Activated CD8-positive, alpha-beta memory T cell treated with anti-CD3 and anti-CD28 coated beads, Interleukin-2, amount 50 U/mL, for 24 hours (primary cell): ENCODE results near the gene XIRP2.
"Not testable (repeated sequence)": the region's sequence is repeated elsewhere in the genome, so short reads cannot be mapped to it uniquely, and the experiment has no call there.

Source experiments
- DNase-seq: peaks from one replicate; pipeline ENCODE4 v3.0.0-alpha.2; 2020; ENCODE audit errors: extremely low read depth

The XIRP2 gene

GRCh38 chr2:167196461-167197252 lies 308.4 kb downstream of the XIRP2 start:
- no peak for DNase-seq

- DNase-seq, result no peak
These were observed 309.7 kb downstream of the XIRP2 start for GRCh38 chr2:167198009-167198408.

- no peak for DNase-seq
These were observed 310.3 kb downstream of the XIRP2 start for GRCh38 chr2:167198576-167198975.

GRCh38 chr2:167200019-167200418 lies 311.7 kb downstream of the XIRP2 start:
- no peak for DNase-seq

GRCh38 chr2:167209784-167210183 lies 321.5 kb downstream of the XIRP2 start:
- DNase-seq, result no peak

- no peak for DNase-seq
These were observed 323.9 kb downstream of the XIRP2 start for GRCh38 chr2:167212014-167212648.

GRCh38 chr2:167215595-167215994 lies 327.3 kb downstream of the XIRP2 start:
- no peak for DNase-seq

- DNase-seq, result no peak
These were observed 349.2 kb downstream of the XIRP2 start for GRCh38 chr2:167237478-167237877.

- DNase-seq, result no peak
These were observed 352.4 kb downstream of the XIRP2 start for GRCh38 chr2:167240671-167241070.

- no peak for DNase-seq
These were observed 360.9 kb downstream of the XIRP2 start for GRCh38 chr2:167249197-167249596.

GRCh38 chr2:167253025-167253424 lies 364.7 kb downstream of the XIRP2 start:
- DNase-seq, result no peak

- no peak for DNase-seq
These were observed 366.4 kb downstream of the XIRP2 start for GRCh38 chr2:167254721-167255120.

- DNase-seq, result no peak
These were observed 370.4 kb downstream of the XIRP2 start for GRCh38 chr2:167258712-167259111.

GRCh38 chr2:167264380-167264779 lies 376.1 kb downstream of the XIRP2 start:
- no peak for DNase-seq

GRCh38 chr2:167265004-167265403 lies 376.7 kb downstream of the XIRP2 start:
- DNase-seq, result no peak

- DNase-seq, result no peak
These were observed 377.4 kb downstream of the XIRP2 start for GRCh38 chr2:167265722-167266121.

GRCh38 chr2:167268245-167268644 lies 380.0 kb downstream of the XIRP2 start:
- DNase-seq, result not testable (repeated sequence)

GRCh38 chr2:167271932-167272331 lies 383.7 kb downstream of the XIRP2 start:
- DNase-seq, result no peak

- no peak for DNase-seq
These were observed 386.8 kb downstream of the XIRP2 start for GRCh38 chr2:167275046-167275445.

GRCh38 chr2:167279810-167280209 lies 391.5 kb downstream of the XIRP2 start:
- DNase-seq, result no peak

- DNase-seq, result no peak
These were observed 398.9 kb downstream of the XIRP2 start for GRCh38 chr2:167287212-167287611.

GRCh38 chr2:167289651-167290410 lies 401.6 kb downstream of the XIRP2 start:
- no peak for DNase-seq
